HG03442 (cell line): ENCODE measurements around the gene DNMT3B.
A peak's percentile ranks its signal among the peaks of the same experiment; 100 is the strongest.
"Not testable (repeated sequence)": the region's sequence is repeated elsewhere in the genome, so short reads cannot be mapped to it uniquely, and the experiment has no call there.

ENCODE experiments used
- ATAC-seq: cut with Tn5 transposase; IDR thresholded peaks from one replicate; pipeline ENCODE4 v1.9.1; 2021; ENCODE audit warnings: mild to moderate bottlenecking, moderate library complexity; ENCODE audit not compliant: unreplicated experiment

Gene DNMT3B

DNA sequence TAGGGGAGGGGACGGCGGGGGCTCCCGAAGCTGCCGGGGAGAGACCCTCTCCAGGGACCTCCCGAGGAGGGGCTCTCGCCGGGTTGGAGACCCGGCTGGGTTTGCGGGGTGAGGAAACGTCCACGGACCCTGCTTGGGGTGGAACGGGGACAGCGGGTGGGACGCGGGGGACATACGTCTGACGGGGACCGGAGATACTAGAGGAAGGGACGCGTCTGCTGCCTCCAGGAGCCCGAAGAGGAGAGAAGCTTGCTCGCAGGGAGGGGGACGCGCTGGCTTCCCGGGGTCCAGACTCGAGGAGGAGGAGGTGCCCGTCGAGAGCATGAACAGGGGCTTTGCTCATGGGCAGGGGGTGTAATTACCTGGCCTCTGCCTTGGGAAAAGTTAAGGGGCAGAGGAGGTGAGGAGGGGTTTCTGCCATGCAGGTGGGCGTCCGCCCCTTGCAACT, 593 bp downstream of the DNMT3B start:
- ATAC-seq: peak; percentile 12

DNA sequence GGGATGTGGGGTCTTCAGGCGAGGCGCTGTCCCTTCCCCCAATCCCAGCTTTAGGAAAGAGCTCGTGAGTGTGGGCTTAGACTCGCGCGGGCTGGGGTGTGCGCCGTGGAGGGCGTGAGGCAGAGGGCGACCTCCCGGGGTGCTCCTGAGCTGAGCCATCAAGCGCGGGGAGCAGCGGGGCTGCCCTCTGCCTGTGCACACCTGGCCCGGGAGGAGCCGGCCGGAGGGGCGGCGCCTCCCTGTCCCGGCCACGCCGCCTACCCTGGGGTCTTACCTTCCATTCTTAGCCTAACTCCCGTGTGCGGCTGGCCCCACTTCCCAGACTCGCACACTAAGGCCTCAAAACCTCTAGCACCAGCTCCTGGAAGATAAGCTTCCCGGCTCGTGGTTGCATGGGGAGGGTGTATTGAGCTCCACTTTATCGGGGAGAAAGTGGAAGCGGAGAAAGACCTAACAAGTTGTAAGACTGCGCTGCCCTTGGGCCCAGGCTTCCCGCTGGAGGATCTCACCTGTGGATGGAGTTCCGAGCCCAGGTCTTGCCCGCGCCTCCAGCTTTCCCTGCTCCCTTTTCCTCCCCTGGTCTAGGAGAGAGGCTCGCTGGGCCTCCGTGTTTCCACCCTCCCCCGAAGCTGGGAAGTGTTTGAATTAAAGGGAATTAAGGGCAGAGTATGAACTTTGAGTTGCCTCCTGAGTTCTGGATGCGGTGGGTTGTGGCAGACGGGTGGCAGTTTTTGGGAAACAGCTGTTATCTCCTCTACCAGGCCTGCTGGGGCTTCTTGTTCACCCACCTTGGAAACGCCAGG, 1.2 kb downstream of the DNMT3B start:
- no peak for ATAC-seq

DNA sequence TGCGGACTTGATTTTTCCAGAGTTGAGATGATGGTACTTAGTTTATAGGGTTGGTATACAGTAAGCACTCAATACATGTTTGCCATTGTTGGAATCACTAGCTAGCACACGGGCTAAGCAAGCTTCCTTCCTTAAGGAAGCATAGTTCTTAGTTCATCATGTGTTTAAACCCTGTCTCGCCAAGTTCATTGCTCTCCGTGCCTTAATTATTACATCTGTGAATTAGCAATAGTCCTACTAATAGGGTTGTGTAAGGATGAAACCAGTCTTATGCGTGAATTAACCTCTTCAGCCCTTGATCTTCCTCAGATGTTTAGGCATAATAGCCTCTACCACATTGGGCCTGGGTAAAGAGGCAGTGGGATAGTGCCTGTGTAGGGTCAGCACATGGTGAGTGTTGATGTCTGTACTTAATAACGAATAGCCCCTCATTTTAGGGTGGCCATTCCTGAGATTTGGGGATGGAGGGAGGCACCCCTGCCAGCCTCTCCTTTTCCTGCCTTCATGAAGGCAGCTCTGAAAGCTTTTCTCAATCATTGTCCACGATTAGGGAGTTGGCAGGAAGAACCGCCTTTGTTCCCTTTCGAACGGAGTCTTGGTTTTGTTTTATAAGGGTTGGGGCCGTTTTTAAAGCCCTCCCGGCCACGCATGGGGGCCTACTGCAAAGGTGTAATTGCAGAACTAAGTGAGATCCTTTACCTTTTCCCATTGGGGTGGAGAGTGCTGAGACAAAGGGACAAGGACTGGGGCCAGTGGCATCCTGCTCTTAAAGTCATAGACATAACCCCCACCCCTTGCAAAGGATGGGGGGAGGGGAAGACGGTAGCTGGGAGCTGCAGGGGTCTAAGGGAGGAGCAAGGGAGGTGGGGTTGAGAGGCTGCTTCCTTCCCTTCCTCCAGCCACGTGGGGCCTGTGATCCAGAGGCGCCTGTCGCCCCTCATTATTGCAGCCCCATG, 2.1 kb downstream of the DNMT3B start:
- no peak for ATAC-seq

DNA sequence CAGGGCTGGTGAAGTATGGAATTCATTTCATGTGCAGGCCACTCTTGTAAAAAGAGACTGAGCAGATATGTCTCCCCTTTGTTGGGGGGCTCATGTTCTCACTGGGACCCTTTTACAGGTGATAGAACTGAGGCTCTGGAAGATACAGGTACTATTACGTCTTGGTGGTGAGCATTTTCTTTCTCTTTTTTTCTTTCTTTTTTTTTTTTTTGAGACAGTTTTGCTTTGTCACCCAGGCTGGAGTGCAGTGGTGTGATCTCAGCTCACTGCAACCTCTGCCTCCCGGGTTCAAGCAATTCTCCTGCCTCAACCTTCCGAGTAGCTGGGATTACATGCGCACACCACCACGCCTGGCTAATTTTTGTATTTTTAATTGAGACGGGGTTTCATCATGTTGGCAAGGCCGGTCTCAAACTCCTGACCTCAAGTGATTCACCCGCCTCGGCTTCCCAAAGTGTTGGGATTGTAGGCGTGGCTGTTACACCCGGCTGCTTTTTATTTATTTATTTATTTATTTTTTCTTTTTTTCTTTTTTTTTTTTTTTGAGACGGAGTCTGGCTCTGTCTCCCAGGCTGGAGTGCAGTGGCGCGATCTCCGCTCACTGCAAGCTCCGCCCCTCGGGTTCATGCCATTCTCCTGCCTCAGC, 3.2 kb downstream of the DNMT3B start:
- not testable (repeated sequence) for ATAC-seq

DNA sequence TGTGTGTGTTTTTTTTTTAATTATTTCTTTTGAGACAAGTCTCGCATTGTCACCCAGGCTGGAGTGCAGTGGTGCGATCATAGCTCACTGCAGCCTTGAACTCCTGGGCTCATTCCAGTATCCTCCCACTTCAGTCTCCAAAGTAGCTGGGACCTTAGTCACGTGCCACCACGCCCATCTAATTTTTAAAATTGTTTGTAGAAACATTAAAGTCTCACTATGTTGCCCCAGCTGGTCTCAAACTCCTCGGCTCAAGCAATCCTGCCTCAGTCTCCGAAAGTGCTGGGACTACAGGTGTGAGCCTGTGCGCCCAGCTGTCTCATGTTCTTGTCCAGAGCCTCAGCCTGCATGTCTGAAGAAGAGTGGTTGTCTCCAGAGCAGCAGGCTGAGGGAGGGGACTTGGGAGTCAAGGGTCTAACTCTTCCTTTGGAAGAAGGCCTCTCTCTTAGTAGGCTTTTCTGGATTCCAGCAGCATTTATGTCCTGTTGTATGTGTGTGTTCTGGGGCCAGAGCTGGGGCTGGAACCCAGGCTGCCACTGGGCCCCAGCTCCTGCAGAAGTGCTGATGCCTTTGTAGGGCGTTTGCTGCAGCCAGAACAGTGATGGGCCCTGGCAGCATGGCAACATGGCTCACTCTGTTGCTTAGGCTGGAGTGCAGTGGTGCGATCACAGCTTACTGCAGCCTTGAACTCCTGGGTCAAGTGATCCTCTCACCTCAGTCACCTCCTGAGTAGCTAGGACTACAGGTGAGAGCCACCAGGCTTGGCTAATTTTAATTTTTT, 5.4 kb downstream of the DNMT3B start:
- ATAC-seq: no peak

DNA sequence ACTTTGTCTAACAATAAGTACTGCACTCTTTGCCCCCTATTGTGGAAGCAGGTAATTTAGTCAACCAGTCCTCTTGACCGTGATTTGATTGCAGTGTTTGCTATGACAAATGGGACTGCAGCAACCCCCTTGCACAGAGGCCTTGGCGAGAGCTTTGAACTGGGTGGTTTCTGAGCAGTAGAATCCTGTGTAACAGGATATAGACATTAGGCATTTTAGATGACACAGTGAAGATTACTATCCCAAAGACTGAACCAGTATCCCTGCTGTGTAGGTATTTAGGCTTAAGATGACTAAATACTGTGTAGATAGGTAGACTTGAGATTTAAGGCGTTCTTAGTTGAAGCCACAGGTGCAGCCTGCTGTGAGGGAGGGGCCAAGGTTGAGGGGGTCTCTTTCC, 9.9 kb downstream of the DNMT3B start:
- ATAC-seq: no peak

DNA sequence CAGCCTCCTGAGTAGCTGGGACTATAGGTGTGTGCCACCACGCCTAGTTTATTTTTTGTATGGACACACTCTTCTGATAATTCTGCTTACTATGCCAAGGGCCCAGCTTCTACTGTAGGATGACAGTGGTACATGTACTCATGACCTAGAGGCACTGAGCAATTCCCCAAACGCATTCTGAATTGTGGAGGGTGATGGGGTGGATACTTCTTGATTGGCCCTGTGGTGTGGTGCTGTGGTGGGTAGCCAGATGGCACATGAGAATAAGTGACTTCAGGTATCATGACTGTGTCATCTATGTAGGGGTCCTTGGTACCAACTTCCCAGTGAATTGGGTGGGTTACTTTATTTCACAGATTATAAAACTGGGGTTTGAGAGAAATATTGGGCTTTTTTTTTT, 11.0 kb downstream of the DNMT3B start:
- no peak for ATAC-seq

DNA sequence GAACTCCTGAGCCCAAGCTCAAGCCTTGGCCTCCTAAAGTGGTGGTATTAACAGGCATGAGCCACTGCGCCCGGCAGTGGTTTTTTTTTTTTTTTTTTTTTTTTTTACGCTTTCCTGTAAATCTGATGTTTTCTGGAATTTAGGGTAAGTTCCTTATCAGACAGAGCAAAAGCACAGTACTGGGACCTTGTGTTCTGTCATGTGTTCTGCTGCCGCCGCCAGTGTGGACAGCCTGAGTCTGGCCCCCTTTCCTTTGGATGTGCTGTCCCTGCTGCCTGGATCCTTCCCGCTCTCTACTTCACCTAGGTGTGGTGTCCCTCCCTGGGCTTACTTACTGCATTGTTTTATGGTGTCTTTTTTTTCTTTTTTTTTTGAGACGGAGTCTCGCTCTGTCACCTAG, 11.7 kb downstream of the DNMT3B start:
- no peak for ATAC-seq

DNA sequence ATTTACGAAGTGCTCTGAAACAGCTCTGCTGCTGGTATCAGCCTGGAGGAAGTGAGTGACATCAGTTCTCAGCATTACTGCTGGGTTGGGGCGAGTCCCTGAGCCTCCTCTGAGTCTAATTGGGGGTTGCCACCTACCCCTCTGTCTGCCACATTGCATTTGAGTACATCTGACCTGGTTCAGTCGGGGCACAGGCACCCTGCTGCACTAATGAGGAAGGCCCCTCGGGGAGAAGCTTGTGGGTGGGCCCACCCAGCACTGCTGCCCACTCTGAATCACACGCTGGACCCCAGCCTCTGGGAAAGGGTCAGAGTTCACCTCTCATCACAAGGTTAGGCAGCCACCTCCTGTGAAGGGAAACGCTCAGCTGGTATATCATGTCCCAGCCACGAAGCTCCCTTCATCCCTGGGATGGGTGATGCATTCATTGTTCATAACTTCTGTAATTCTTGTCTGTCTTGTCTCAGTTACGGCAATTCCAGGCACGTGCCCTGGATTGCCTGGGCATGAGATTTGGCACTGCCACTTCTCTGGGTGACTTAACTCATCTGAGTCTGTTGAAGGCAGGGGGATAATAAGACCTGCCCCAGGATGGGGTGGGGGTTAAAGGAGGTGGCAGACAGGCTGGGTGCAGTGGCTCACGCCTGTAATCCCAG, 13.3 kb downstream of the DNMT3B start:
- ATAC-seq: no peak

DNA sequence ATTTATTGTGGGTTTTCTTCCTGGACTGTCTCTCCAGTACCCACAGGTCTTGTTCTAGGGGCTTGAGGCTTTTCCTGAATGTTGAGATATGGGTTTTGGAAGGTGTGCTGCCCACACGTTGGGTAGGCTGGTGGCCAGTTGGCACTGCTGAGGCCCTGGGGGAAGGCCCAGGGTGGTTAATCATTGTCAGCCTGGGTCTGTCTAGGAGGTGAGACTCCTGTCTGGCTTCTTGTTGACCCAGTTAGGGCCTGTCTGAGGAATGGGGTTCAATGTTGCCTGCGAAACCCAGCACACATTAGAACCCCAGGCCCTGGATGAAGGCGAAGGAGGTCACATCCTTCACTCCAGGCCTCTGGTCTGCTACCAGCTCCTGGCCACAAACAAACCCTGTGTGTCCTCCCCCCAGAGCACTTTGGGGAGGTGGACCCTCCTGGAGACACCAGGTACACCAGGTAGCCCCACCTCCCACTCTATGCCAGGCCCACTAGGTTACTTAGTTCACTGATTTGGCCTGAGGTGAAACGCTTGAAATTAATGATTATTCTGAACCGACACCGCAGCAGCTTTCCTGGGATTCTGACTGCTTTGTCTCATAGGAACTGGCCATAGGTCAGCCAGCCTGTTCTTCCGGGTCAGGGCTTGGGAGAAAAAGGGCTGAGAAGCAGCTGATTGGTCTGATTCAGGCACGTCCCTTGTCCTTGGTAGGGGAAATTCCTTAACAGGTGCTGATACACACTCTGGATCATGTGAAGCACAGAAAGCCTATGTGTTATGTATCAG, 15.2 kb downstream of the DNMT3B start:
- no peak for ATAC-seq

DNA sequence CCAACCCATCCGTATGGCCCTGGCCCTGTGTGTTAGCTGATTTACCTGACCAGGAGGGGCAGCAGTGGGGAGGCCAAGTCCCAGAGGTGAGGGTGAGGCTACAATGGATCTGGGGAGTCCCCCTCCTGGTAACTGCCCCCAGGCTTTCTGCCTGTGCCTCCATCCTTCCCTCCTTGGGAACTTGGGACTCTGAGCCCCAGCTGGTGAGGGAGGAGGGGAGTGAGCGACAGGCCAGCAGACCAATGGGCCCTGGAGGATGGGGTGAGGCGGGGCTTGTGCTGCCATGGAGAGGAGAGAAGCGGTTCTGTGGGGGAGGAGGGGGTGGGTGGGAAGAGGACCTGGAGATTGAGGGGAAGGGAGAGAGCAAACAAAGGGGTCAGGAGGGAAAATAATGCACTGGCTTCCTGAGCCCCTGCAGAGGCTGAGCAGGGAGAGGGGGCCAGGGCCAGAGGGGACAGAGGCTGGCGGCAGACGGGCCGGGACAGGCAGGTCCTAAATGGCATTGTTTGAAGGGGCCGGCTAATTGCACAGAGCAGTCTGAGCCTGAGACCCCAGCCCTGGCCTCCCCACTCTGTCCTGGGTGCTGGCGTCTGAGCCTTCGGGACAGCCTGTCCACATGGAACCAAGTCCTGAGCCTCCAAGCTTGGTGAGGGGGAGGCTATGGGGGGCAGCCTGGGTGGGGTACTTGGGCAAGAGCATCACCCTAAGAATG, 17.5 kb downstream of the DNMT3B start:
- no peak for ATAC-seq

DNA sequence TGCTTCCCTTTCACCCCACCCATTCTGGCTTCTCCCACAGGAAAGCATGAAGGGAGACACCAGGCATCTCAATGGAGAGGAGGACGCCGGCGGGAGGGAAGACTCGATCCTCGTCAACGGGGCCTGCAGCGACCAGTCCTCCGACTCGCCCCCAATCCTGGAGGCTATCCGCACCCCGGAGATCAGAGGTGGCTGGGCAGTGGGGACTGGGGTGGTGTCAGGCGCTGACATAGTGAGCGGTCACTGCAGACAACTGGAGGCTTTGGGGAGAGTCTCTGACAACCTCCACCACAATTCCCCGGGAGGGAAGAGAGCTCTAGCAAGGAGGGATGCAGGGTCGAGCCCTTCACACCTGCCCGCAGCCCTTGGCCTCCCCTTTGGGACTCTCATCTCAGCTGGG, 18.1 kb downstream of the DNMT3B start:
- no peak for ATAC-seq

DNA sequence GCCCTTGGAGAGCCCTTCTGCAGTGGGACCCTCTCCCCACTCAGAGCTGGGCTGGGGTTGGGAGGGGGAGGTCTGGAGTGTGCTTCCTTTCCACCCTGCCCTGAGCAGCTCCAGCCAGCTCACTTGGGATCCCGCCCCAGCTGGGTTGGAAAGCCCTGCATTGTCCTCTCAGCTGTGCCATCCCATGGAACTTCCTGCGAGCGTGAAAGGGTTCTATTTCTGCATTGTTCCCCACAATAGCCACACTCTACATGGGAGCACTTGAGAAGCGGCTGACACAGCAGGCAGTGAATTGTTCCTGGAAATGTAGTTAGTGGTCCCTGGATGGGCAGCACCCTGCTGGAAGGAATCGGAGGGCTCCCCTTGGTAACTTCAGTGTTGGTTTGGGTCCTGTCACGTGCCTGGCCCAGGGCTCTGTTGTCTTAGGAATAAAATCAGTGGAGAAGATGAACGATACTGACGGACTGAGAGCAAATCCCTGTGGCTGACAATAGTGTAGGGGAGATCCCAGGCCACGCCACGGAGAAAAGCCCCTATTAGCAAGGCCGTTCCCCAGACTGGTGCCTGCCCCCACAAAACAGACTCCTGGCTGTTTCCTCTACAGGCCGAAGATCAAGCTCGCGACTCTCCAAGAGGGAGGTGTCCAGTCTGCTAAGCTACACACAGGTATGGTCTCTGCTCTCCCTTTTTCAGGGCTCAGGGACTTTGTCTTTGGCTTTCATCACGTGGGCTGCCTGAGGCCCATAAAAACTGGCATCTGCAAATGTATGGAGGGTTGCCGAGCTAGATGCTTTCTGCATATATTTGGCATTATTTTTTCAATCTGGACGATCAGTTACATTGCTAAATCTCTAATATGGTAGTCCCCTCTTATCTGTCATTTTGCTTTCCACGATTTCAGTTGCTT, 18.8 kb downstream of the DNMT3B start:
- no peak for ATAC-seq

DNA sequence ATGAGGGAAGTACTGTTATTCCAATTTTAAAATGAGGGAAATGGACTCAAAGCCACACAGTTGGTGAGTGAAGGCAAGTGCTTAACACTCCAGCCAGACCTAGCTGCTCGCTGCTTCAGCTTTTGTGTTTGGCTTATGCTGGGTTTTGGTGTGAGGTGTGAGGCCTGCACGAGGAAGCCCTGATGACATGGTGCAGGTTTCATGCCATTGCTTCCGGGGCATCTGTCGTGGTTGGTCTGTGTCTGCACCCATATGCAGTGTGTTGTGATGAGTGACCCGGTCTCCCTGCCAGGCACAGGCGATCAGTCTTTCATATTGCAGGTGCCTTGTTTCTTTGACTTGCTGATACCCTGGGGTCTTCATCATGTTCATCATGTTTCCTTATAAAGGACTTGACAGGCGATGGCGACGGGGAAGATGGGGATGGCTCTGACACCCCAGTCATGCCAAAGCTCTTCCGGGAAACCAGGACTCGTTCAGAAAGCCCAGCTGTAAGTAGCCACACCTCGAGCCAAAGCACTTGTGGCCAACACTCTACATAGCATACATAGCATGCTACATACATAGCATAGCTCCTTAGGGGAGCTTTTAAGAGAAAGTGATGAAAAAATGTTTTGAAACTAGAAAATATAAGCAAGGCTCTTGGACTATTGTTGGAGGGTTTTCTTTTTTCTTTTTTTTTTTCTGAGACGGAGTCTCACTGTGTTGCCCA, 22.3 kb downstream of the DNMT3B start:
- ATAC-seq: no peak

DNA sequence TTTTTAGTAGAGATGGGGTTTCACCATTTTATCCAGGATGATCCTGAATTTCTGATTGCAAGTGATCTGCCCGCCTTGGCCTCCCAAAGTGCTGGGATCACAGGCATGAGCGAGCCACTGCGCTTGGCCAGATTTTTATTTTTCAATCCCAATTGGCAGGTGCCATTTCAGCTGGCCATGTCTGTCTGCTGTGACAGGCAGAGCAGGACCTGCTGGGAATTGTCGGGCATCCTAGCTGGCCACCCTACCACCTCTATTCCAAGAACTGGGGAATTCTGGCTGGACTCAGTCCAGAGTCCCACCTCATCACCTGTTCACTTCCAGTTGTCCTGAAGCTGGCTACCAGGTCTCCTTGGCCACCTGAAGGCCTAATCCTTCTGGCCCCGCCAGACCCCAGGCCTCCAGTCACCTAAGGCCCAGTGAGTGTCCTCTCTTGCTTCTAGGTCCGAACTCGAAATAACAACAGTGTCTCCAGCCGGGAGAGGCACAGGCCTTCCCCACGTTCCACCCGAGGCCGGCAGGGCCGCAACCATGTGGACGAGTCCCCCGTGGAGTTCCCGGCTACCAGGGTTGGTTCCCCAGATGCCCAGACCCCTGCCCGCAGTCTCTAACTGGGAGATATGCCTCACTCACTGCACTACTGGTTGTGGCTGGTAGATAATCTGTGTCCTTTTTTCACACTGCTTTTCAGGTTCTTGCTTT, 24.0 kb downstream of the DNMT3B start:
- ATAC-seq: no peak

DNA sequence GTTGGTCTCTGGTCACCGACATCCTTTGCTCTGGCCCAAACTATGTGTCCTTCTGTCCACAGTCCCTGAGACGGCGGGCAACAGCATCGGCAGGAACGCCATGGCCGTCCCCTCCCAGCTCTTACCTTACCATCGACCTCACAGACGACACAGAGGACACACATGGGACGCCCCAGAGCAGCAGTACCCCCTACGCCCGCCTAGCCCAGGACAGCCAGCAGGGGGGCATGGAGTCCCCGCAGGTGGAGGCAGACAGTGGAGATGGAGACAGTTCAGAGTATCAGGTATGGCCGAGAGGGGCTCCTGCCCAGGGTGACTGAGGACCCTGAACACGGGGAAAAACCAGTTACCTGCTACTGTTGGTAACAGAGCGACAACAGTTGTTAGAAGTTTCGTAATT, 25.0 kb downstream of the DNMT3B start:
- no peak for ATAC-seq
